Vagina (tissue), 2 donors: ENCODE measurements around the gene TIPIN.

Experiments
- CTCF ChIP-seq, 3 experiments: fragments of 450-650 bp in 2 of 3; fragments of 200-600 bp in 1 of 3; sonication (generic) in 1 of 3; IDR thresholded peaks; one replicate each; pipeline ENCODE4 v1.5.1; 2017 to 2019; ENCODE audit warnings: antibody characterized with exemption in 3 of 3, mild to moderate bottlenecking in 2 of 3, moderate library complexity in 2 of 3
- POLR2A ChIP-seq, 2 donors: fragments of 450-650 bp; IDR thresholded peaks; one replicate each; pipeline ENCODE4 v1.6.1; 2017; ENCODE audit warnings: antibody characterized with exemption in 2 of 2, mild to moderate bottlenecking in 2 of 2, moderate library complexity in 2 of 2
- POLR2AphosphoS5 ChIP-seq, 2 donors: sonication (generic); formaldehyde crosslinking; IDR thresholded peaks; one replicate each; pipeline ENCODE4 v1.9.0; 2017; ENCODE audit warnings: antibody characterized with exemption in 2 of 2, mild to moderate bottlenecking in 2 of 2, low read depth in 1 of 2; ENCODE audit not compliant: insufficient read depth in 1 of 2

- TF ChIP-seq CTCF (IDR thresholded peaks at IDR 0.05) (no peak), POLR2A (IDR thresholded peaks at IDR 0.05) (no peak), POLR2AphosphoS5 (IDR thresholded peaks at IDR 0.05; ENCODE audit: insufficient read depth in 1 of 2, low read depth in 1 of 2) (no peak)
These were observed 60.3 kb downstream of the TIPIN start for GRCh38 chr15:66296186-66296585.
